Natural killer cell (primary cell): ENCODE data around the gene TLE7. TPM values are rescaled to one million over a fixed set of nuclear protein-coding genes. Genes with fewer than 3 reads are reported as not detected.

Source experiments
- ATAC-seq, 3 donors: fragments of 150-1000 bp in 2 of 3; fragments of 200-7000 bp in 1 of 3; cut with Tn5 transposase; 1 replicate in 1 of 3; 2 replicates in 2 of 3; pipeline ENCODE4 v1.10.0; 2021; ENCODE audit warnings: mild to moderate bottlenecking in 2 of 3, moderate library complexity in 2 of 3
- DNase-seq, 2 donors: peaks; one replicate each; pipeline versions ENCODE4 v3.0.0 to v3.0.0-alpha.2; 2013 to 2021; ENCODE audit warnings: mixed read lengths in 1 of 2
- H3K27ac ChIP-seq: one replicate; pipeline ENCODE4 v1.5.1; 2013; ENCODE audit warnings: mild to moderate bottlenecking, low read length
- H3K27me3 ChIP-seq: one replicate; pipeline ENCODE4 v1.6.1; 2013; ENCODE audit warnings: low read length; ENCODE audit not compliant: control insufficient read depth, insufficient read depth
- H3K36me3 ChIP-seq: one replicate; pipeline ENCODE4 v1.6.1; 2013; ENCODE audit warnings: low read length; ENCODE audit not compliant: control insufficient read depth, insufficient read depth
- H3K4me1 ChIP-seq: one replicate; pipeline ENCODE4 v1.6.1; 2013; ENCODE audit warnings: low read length; ENCODE audit not compliant: control insufficient read depth, insufficient read depth
- H3K4me3 ChIP-seq: one replicate; pipeline ENCODE4 v1.5.1; 2013; ENCODE audit warnings: low read length
- H3K9me3 ChIP-seq: one replicate; pipeline ENCODE4 v1.6.1; 2013; ENCODE audit warnings: low read length; ENCODE audit not compliant: control insufficient read depth, insufficient read depth
- H3K27ac Mint-ChIP-seq, 2 donors: one replicate each; pipeline ENCODE4 v1.8.0; 2022; ENCODE audit warnings: mild to moderate bottlenecking in 2 of 2, mixed read lengths in 2 of 2, moderate library complexity in 1 of 2
- H3K27me3 Mint-ChIP-seq, 2 donors: one replicate each; pipeline ENCODE4 v1.8.0; 2022; ENCODE audit warnings: low read depth in 2 of 2, mixed read lengths in 2 of 2
- H3K36me3 Mint-ChIP-seq: one replicate; pipeline ENCODE4 v1.8.0; 2022; ENCODE audit warnings: mixed read lengths
- H3K4me1 Mint-ChIP-seq, 2 donors: one replicate each; pipeline ENCODE4 v1.8.0; 2022; ENCODE audit warnings: mixed read lengths in 2 of 2
- H3K4me3 Mint-ChIP-seq: one replicate; pipeline ENCODE4 v1.8.0; 2022; ENCODE audit warnings: mild to moderate bottlenecking, moderate library complexity, mixed read lengths
- H3K9me3 Mint-ChIP-seq, 2 donors: one replicate each; pipeline ENCODE4 v1.8.0; 2022; ENCODE audit warnings: mixed read lengths in 2 of 2
- CTCF ChIP-seq: fragments of 200-600 bp; IDR thresholded peaks from one replicate; pipeline ENCODE4 v1.8.0; 2022; ENCODE audit warnings: antibody characterized with exemption
- WGBS: methylation state at CpG from one replicate; pipeline ENCODE4 v1.1.7; 2013; ENCODE audit warnings: missing lambda C conversion rate; ENCODE audit not compliant: insufficient coverage; 5-methylcytosine and 5-hydroxymethylcytosine counted together
- intact Hi-C: fragments of 100-400 bp; cut with micrococcal nuclease; formaldehyde crosslinking; loops from one replicate; pipeline ENCODE4 v1.14.2; 2022
- total RNA-seq, 4 donors: library from RNA; stranded (reverse); fragments of 120-200 nt in 1 of 4; gene quantifications; one replicate each; pipeline versions ENCODE4 v1.2.3 to v1.2.4, GENCODE V29; 2013 to 2022

The TLE7 gene
- total RNA-seq, 3 donors from 2014 or later (not counting 1 experiment from before 2014, with no cell fraction given), result not detected

- Histone ChIP-seq H3K27me3 (no peaks in the 10 kb centered on the region), H3K36me3 (no peaks in the 10 kb centered on the region), H3K27ac (no peak overlapping the region), H3K4me1 (no peaks in the 10 kb centered on the region), H3K4me3 (no peak overlapping the region), H3K9me3 (no peaks in the 10 kb centered on the region)
- Mint-ChIP-seq H3K27ac (no peak overlapping the region), H3K36me3 (no peaks in the 10 kb centered on the region), H3K4me1 (peaks cover 0 to 5% of the 10 kb centered on the region in 2 donors), H3K27me3 (peaks cover 33 to 34% of the 10 kb centered on the region in 2 donors), H3K9me3 (no peaks in the 10 kb centered on the region), H3K4me3 (no peak overlapping the region)
- intact Hi-C loops, result no loop called here
- no peak for ATAC-seq
- TF ChIP-seq CTCF, result no peak
- WGBS, result 36% methylated on average over 8 of the region's 8 CpGs
- no peak for DNase-seq
These were observed 35.1 kb downstream of the TLE7 start for GRCh38 chr16:71406724-71407123.

DNA sequence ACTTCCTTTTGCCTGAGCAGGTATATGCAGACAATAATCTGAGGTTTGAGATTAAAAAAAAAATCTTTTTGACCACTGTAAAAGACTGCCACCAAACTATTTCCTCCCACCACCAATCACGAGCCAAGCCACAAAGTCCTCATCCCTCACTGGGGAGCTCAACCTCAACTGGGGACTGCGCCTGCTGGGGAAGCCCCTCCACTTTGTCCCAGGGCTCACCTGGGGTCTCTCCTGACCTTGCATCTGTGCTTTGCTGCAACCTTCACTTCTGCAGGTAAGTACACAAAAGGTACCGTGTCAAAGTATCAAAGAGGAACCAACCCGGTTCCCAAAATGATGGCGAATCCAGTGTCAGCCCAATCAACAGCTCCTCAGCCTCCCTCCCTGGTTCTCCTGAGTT lies 35.5 kb downstream of the TLE7 start:
- Histone ChIP-seq H3K27me3 (no peaks in the 10 kb centered on the region), H3K4me3 (no peak overlapping the region), H3K9me3 (no peaks in the 10 kb centered on the region), H3K4me1 (no peaks in the 10 kb centered on the region), H3K36me3 (no peaks in the 10 kb centered on the region), H3K27ac (no peak overlapping the region)
- peaks cover 34 to 37% of the 10 kb centered on the region in 2 donors for H3K27me3 Mint-ChIP-seq
- no peak overlapping the region for H3K4me3 Mint-ChIP-seq
- no peaks in the 10 kb centered on the region for H3K9me3 Mint-ChIP-seq
- peaks cover 0 to 5% of the 10 kb centered on the region in 2 donors for H3K4me1 Mint-ChIP-seq
- DNase-seq (no peak), ATAC-seq (no peak)
- TF ChIP-seq CTCF, result no peak
- no peak overlapping the region for H3K27ac Mint-ChIP-seq
- 52% methylated on average over 5 of the region's 5 CpGs for WGBS
- no peaks in the 10 kb centered on the region for H3K36me3 Mint-ChIP-seq
- intact Hi-C loops, result no loop called here

DNA sequence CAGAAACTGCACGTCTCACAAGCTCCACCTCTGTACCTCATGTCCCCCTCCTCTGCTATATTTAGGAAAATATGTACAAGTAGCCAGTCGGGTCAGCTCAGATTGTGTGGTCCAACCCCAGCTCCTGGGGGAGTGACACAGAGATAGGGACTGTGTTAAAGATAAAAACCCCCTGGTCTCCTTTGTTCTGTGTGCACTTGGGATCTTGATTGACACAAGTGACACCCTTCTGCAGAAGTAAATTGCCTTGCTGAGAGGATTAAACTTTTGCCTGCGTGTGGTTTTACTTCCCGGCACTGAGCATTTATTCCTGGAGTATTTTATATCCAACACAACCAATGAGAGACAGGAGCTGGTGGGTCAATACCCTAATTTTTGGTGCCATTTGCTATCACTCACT lies 37.5 kb downstream of the TLE7 start:
- TF ChIP-seq CTCF, result no peak
- Mint-ChIP-seq H3K27ac (no peak overlapping the region), H3K4me1 (peaks cover 0 to 5% of the 10 kb centered on the region in 2 donors), H3K9me3 (no peaks in the 10 kb centered on the region), H3K4me3 (no peak overlapping the region), H3K36me3 (no peaks in the 10 kb centered on the region), H3K27me3 (peaks cover 26 to 42% of the 10 kb centered on the region in 2 donors)
- intact Hi-C loops, result no loop called here
- Histone ChIP-seq H3K27me3 (no peaks in the 10 kb centered on the region), H3K9me3 (no peaks in the 10 kb centered on the region), H3K4me3 (no peak overlapping the region), H3K36me3 (no peaks in the 10 kb centered on the region), H3K27ac (no peak overlapping the region), H3K4me1 (no peaks in the 10 kb centered on the region)
- 84% methylated on average over 4 of the region's 4 CpGs for WGBS
- no peak for DNase-seq
- ATAC-seq, result no peak

- H3K36me3 ChIP-seq, result no peaks in the 10 kb centered on the region
- ATAC-seq (no peak), DNase-seq (no peak)
- no peaks in the 10 kb centered on the region for H3K27me3 ChIP-seq
- TF ChIP-seq CTCF, result no peak
- 89% methylated on average over 11 of the region's 11 CpGs for WGBS
- Mint-ChIP-seq H3K4me3 (no peak overlapping the region), H3K36me3 (no peaks in the 10 kb centered on the region), H3K9me3 (no peaks in the 10 kb centered on the region), H3K27ac (no peak overlapping the region), H3K27me3 (peaks cover 14 to 34% of the 10 kb centered on the region in 2 donors), H3K4me1 (peaks cover 0 to 5% of the 10 kb centered on the region in 2 donors)
- H3K4me3 ChIP-seq, result no peak overlapping the region
- intact Hi-C loops, result no loop called here
- H3K27ac ChIP-seq, result no peak overlapping the region
- H3K4me1 ChIP-seq, result no peaks in the 10 kb centered on the region
- no peaks in the 10 kb centered on the region for H3K9me3 ChIP-seq
These were observed 39.2 kb downstream of the TLE7 start for GRCh38 chr16:71402674-71403073.
